NT2/D1 (cell line): Measurements from ENCODE around the gene PCP2.

Experiments
- DNase-seq: peaks from one replicate; pipeline ENCODE4 v3.0.0-alpha.2; 2011; ENCODE audit warnings: low read depth, low spot score
- H3K27me3 ChIP-seq: 2 replicates; pipeline ENCODE4 v1.6.0; 2011; ENCODE audit warnings: mild to moderate bottlenecking; ENCODE audit not compliant: insufficient read length, insufficient read depth
- H3K36me3 ChIP-seq: 2 replicates; pipeline ENCODE4 v1.6.1; 2011; ENCODE audit warnings: mild to moderate bottlenecking, low read length, mixed read lengths; ENCODE audit not compliant: insufficient read depth, insufficient read length
- H3K4me1 ChIP-seq: 2 replicates; pipeline ENCODE4 v1.5.1; 2011; ENCODE audit not compliant: insufficient read depth, insufficient read length
- H3K4me3 ChIP-seq: 2 replicates; pipeline ENCODE4 v1.5.1; 2011; ENCODE audit warnings: low read depth; ENCODE audit not compliant: insufficient read length
- H3K9ac ChIP-seq: 2 replicates; pipeline ENCODE4 v1.6.0; 2011; ENCODE audit warnings: low read depth; ENCODE audit not compliant: insufficient read length
- H3K9me3 ChIP-seq: 2 replicates; pipeline ENCODE4 v1.5.1; 2011; ENCODE audit warnings: mild to moderate bottlenecking, low read length; ENCODE audit not compliant: insufficient read depth
- SUZ12 ChIP-seq: IDR thresholded peaks from 2 replicates; pipeline ENCODE4 v1.6.1; 2011; ENCODE audit not compliant: insufficient read length, insufficient read depth; ENCODE audit errors: extremely low read depth
- YY1 ChIP-seq: IDR thresholded peaks from 2 replicates; pipeline ENCODE4 v1.6.1; 2011; ENCODE audit not compliant: insufficient read length, insufficient read depth
- ZNF274 ChIP-seq: IDR thresholded peaks from 2 replicates; pipeline ENCODE4 v1.6.1; 2011; ENCODE audit warnings: mild to moderate bottlenecking, low read depth, low read length

The PCP2 gene

GRCh38 chr19:7669641-7670040 is 36.1 kb upstream of the PCP2 start:
- no peak for DNase-seq
- no peak overlapping the region for H3K9ac ChIP-seq
- no peak overlapping the region for H3K4me3 ChIP-seq
- peaks cover 23% of the 10 kb centered on the region for H3K27me3 ChIP-seq
- no peaks in the 10 kb centered on the region for H3K36me3 ChIP-seq
- TF ChIP-seq YY1 (no peak), ZNF274 (no peak), SUZ12 (no peak)
- H3K9me3 ChIP-seq, result no peaks in the 10 kb centered on the region
- peaks cover 2% of the 10 kb centered on the region for H3K4me1 ChIP-seq

DNA sequence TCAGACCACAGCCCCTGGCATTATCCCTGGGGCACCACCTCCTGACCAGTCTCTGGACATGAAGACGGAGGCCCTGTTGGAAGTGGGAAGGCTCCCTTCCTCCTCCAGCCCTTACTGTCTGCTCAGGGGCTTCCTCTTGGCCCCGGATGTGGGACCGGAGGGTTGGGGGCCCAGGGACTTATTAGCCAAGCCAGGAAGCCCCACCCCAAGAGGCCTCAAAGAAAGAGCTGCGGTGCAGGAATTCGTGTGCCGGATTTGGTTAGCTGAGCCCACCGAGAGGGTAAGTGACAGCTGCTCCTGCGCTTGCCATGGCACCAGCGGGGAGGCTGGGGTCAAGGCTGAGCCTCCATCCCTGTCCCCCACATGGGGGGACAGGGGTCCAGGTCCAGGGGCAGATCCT is 35.3 kb upstream of the PCP2 start, which contains the start of gene RETN:
TSS of gene RETN (plus strand) at position 208 of the 400 bp plus-strand sequence. CDS start 278 bp downstream, outside the sequence.
- Histone ChIP-seq H3K9me3 (no peaks in the 10 kb centered on the region), H3K36me3 (no peaks in the 10 kb centered on the region), H3K9ac (no peak within 1 kb of the TSS), H3K27me3 (peaks cover 23% of the 10 kb centered on the region), H3K4me3 (no peak within 1 kb of the TSS), H3K4me1 (peaks cover under 1% of the 10 kb centered on the region)
- TF ChIP-seq ZNF274 (no peak), SUZ12 (no peak), YY1 (no peak)
- no peak for DNase-seq

DNA sequence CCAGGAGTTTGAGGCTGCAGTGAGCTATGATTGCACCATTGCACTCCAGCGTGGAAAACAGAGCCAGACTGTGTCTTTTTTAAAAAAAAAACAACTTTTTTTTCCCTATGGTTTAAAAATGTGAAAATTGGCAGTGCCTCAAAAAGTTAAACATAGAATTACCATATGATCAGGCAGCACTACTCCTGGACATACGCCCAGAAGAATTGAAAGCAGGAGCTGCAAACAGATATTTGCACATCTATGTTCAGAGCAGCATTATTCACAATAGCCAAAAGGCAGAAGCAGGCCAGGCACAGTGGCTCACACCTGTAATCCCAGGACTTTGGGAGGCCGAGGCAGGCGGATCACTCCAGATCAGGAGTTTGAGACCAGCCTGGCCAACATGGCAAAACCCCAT is 31.6 kb upstream of the PCP2 start:
- Histone ChIP-seq H3K4me3 (no peak overlapping the region), H3K4me1 (no peaks in the 10 kb centered on the region), H3K36me3 (no peaks in the 10 kb centered on the region), H3K9me3 (no peaks in the 10 kb centered on the region), H3K27me3 (peaks cover 19% of the 10 kb centered on the region), H3K9ac (peak overlapping the region; percentile 8)
- DNase-seq, result no peak
- no peak for TF ChIP-seq SUZ12

GRCh38 chr19:7663706-7664105 is 30.2 kb upstream of the PCP2 start:
- H3K36me3 ChIP-seq, result no peaks in the 10 kb centered on the region
- no peaks in the 10 kb centered on the region for H3K4me1 ChIP-seq
- no peaks in the 10 kb centered on the region for H3K9me3 ChIP-seq
- DNase-seq, result no peak
- H3K27me3 ChIP-seq, result peaks cover 7% of the 10 kb centered on the region
- H3K4me3 ChIP-seq, result no peak overlapping the region
- H3K9ac ChIP-seq, result no peak overlapping the region
- TF ChIP-seq YY1 (no peak), ZNF274 (no peak), SUZ12 (no peak)

GRCh38 chr19:7662657-7663056 is 29.1 kb upstream of the PCP2 start:
- Histone ChIP-seq H3K9ac (no peak overlapping the region), H3K4me3 (no peak overlapping the region), H3K9me3 (no peaks in the 10 kb centered on the region), H3K36me3 (no peaks in the 10 kb centered on the region), H3K27me3 (peaks cover 3% of the 10 kb centered on the region), H3K4me1 (no peaks in the 10 kb centered on the region)
- TF ChIP-seq SUZ12, result no peak
- TF ChIP-seq YY1, result no peak
- no peak for TF ChIP-seq ZNF274
- DNase-seq, result no peak

GRCh38 chr19:7661744-7662538 is 28.4 kb upstream of the PCP2 start:
- H3K9me3 ChIP-seq, result no peaks in the 10 kb centered on the region
- H3K27me3 ChIP-seq, result peaks cover 3% of the 10 kb centered on the region
- peaks cover 4% of the 10 kb centered on the region for H3K4me1 ChIP-seq
- no peak overlapping the region for H3K9ac ChIP-seq
- no peaks in the 10 kb centered on the region for H3K36me3 ChIP-seq
- DNase-seq, result no peak
- TF ChIP-seq SUZ12 (no peak), YY1 (no peak), ZNF274 (no peak)
- H3K4me3 ChIP-seq, result no peak overlapping the region

DNA sequence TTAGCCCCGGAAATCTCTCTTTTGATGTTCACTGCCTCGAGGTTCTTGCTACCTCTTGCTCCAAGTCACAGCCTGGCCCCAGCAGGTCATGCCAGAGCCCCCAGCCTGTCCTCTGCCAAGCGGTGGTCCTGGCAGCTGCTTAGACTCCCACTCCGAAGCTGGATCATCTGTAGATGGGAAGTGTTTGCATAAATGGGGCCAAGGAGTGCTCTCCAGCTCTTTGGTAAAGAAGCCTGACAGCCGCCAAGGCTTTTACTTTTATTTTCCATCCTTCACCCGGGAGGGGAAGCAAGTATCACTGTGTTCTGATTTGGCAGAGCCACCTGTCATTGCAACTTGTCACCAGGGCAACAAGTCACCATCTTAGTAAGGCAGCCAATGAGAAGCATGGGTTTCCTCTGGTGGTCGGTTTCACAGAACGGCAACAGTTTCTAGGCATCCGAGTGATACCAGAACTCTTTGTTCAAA is 24.7 kb upstream of the PCP2 start:
- H3K27me3 ChIP-seq, result peaks cover 7% of the 10 kb centered on the region
- no peaks in the 10 kb centered on the region for H3K36me3 ChIP-seq
- no peak for DNase-seq
- TF ChIP-seq YY1 (no peak), ZNF274 (no peak), SUZ12 (no peak)
- H3K9me3 ChIP-seq, result no peaks in the 10 kb centered on the region
- no peak overlapping the region for H3K9ac ChIP-seq
- no peak overlapping the region for H3K4me3 ChIP-seq
- peaks cover 4% of the 10 kb centered on the region for H3K4me1 ChIP-seq
